Measurements from ENCODE around the gene WHRN.

- TF ChIP-seq CTCF (IDR thresholded peaks at IDR 0.05; ENCODE audit: insufficient read depth, low read length): no peak
- no peak for TF ChIP-seq POLR2AphosphoS5 (IDR thresholded peaks at IDR 0.05; ENCODE audit: low read depth)
- TF ChIP-seq SPI1 (IDR thresholded peaks at IDR 0.05; ENCODE audit: borderline replicate concordance, low read depth): no peak
These were observed 30.8 kb downstream of the WHRN start for GRCh38 chr9:114474425-114474824.
